WTC11 (cell line): ENCODE data around the gene VIM. TPM values are rescaled to one million over a fixed set of nuclear protein-coding genes. Genes with fewer than 3 reads are reported as not detected.

Source experiments
- ATAC-seq: fragments of 200-7000 bp; cut with Tn5 transposase; 2 replicates; pipeline ENCODE4 v1.10.0; 2021; ENCODE audit warnings: mild to moderate bottlenecking, moderate library complexity
- CTCF ChIA-PET: fragments of 300-600 bp; sonication (Branson Sonifier 250); formaldehyde crosslinking; loops from one replicate; lab custom pipeline; 2021; ENCODE audit warnings: antibody characterized with exemption; lab: Charles Lee
- POLR2A ChIA-PET: fragments of 350-600 bp; sonication (Branson Sonifier 250); formaldehyde crosslinking; loops from one replicate; lab custom pipeline; 2021; ENCODE audit warnings: antibody characterized with exemption; lab: Charles Lee
- DNase-seq: peaks from one replicate; pipeline ENCODE4 v3.0.0; 2021; ENCODE audit warnings: low spot score
- H3K27ac Mint-ChIP-seq: 2 replicates; pipeline ENCODE4 v1.8.0; 2021; ENCODE audit warnings: mixed read lengths
- H3K27me3 Mint-ChIP-seq: 2 replicates; pipeline ENCODE4 v1.8.0; 2021; ENCODE audit warnings: low read depth, mild to moderate bottlenecking, moderate library complexity, mixed read lengths
- H3K36me3 Mint-ChIP-seq: 2 replicates; pipeline ENCODE4 v1.8.0; 2021; ENCODE audit warnings: mixed read lengths
- H3K4me1 Mint-ChIP-seq: 2 replicates; pipeline ENCODE4 v1.8.0; 2022; ENCODE audit warnings: mixed read lengths
- H3K4me3 Mint-ChIP-seq: 2 replicates; pipeline ENCODE4 v1.8.0; 2021; ENCODE audit warnings: mild to moderate bottlenecking, moderate library complexity, mixed read lengths
- H3K9me3 Mint-ChIP-seq: 2 replicates; pipeline ENCODE4 v1.8.0; 2021; ENCODE audit warnings: mixed read lengths
- ATF2 ChIP-seq: sonication (generic); formaldehyde crosslinking; IDR thresholded peaks from 2 replicates; pipeline ENCODE4 v1.8.1; 2022; ENCODE audit warnings: low read depth, missing genetic modification reagents, borderline replicate concordance
- CREM ChIP-seq: sonication (generic); formaldehyde crosslinking; IDR thresholded peaks from 2 replicates; pipeline ENCODE4 v1.8.1; 2022; ENCODE audit warnings: mild to moderate bottlenecking, missing genetic modification reagents, moderate library complexity
- ERG ChIP-seq: fragments of 250-450 bp; sonication (Bioruptor Pico); IDR thresholded peaks from 2 replicates; pipeline ENCODE4 v1.8.0; 2021; ENCODE audit warnings: mild to moderate bottlenecking
- FOXJ3 ChIP-seq: sonication (generic); formaldehyde crosslinking; IDR thresholded peaks from 2 replicates; pipeline ENCODE4 v1.9.0; 2021; ENCODE audit warnings: missing genetic modification reagents, mild to moderate bottlenecking, borderline replicate concordance
- FOXP4 ChIP-seq: sonication (generic); formaldehyde crosslinking; IDR thresholded peaks from 2 replicates; pipeline ENCODE4 v1.8.0; 2022; ENCODE audit warnings: mild to moderate bottlenecking, missing genetic modification reagents
- HMGXB4 ChIP-seq: sonication (generic); formaldehyde crosslinking; IDR thresholded peaks from 2 replicates; pipeline ENCODE4 v1.8.1; 2023; ENCODE audit warnings: mild to moderate bottlenecking, moderate library complexity, missing genetic modification reagents
- JUN ChIP-seq: sonication (generic); formaldehyde crosslinking; IDR thresholded peaks from 2 replicates; pipeline ENCODE4 v1.8.0; 2023; ENCODE audit warnings: mild to moderate bottlenecking, missing genetic modification reagents
- MYBL2 ChIP-seq: sonication (generic); formaldehyde crosslinking; IDR thresholded peaks from 2 replicates; pipeline ENCODE4 v1.8.1; 2023; ENCODE audit warnings: mild to moderate bottlenecking, moderate library complexity, missing genetic modification reagents
- TCF7 ChIP-seq: sonication (generic); formaldehyde crosslinking; IDR thresholded peaks from 2 replicates; pipeline ENCODE4 v1.8.0; 2022; ENCODE audit warnings: mild to moderate bottlenecking, low read depth, missing genetic modification reagents, moderate library complexity
- ZBTB43 ChIP-seq: sonication (generic); formaldehyde crosslinking; IDR thresholded peaks from 2 replicates; pipeline ENCODE4 v1.8.1; 2023; ENCODE audit warnings: mild to moderate bottlenecking, missing genetic modification reagents
- ZNF219 ChIP-seq: sonication (generic); formaldehyde crosslinking; IDR thresholded peaks from 2 replicates; pipeline ENCODE4 v1.8.0; 2023; ENCODE audit warnings: missing genetic modification reagents, mild to moderate bottlenecking, borderline replicate concordance
- ZNF396 ChIP-seq: fragments of 250-450 bp; sonication (Bioruptor Pico); IDR thresholded peaks from 2 replicates; pipeline ENCODE4 v1.8.0; 2021; ENCODE audit warnings: mild to moderate bottlenecking, moderate library complexity, borderline replicate concordance
- ZNF532 ChIP-seq: fragments of 250-450 bp; sonication (Bioruptor Pico); IDR thresholded peaks from 2 replicates; pipeline ENCODE4 v1.9.0; 2021; ENCODE audit warnings: mild to moderate bottlenecking, borderline replicate concordance
- total RNA-seq: library from RNA; stranded (reverse); gene quantifications from 3 replicates; pipeline ENCODE4 v1.2.3, GENCODE V29; 2021

The VIM gene
- total RNA-seq, 1 experiment from 2014 or later, result 74.1 TPM

GRCh38 chr10:17215782-17216122, 12.3 kb upstream of the VIM start:
- ChIA-PET POLR2A (no interaction called here), CTCF (interaction anchor here (0.9 to 1.4 kb wide), 2 partner anchors 15 kb away, joined by 3 read pairs; no protein-coding TSS in a partner anchor)
- Mint-ChIP-seq H3K4me1 (peaks cover 30% of the 10 kb centered on the region), H3K27me3 (no peaks in the 10 kb centered on the region), H3K36me3 (no peaks in the 10 kb centered on the region), H3K9me3 (no peaks in the 10 kb centered on the region)
- ATAC-seq (no peak), DNase-seq (no peak)
- TF ChIP-seq FOXJ3 (CRISPR knock-in tag) (no peak), MYBL2 (CRISPR knock-in tag) (no peak), CREM (CRISPR knock-in tag) (no peak), ZBTB43 (CRISPR knock-in tag) (no peak), ZNF219 (CRISPR knock-in tag) (no peak), ZNF396 (CRISPR knock-in tag) (no peak)
- TF ChIP-seq, all 79 proteins: peak for 0
- Mint-ChIP-seq H3K4me3 (no peak overlapping the region), H3K27ac (no peak overlapping the region)

GRCh38 chr10:17216217-17216900, 11.7 kb upstream of the VIM start:
- H3K27me3 Mint-ChIP-seq, result no peaks in the 10 kb centered on the region
- ChIA-PET POLR2A (no interaction called here), CTCF (interaction anchor here (0.6 to 1.4 kb wide), 2 partner anchors 11 to 14 kb away, joined by 3 read pairs; no protein-coding TSS in a partner anchor)
- no peaks in the 10 kb centered on the region for H3K36me3 Mint-ChIP-seq
- H3K4me3 Mint-ChIP-seq, result no peak overlapping the region
- no peak for DNase-seq
- no peak for TF ChIP-seq ZBTB43 (CRISPR knock-in tag)
- TF ChIP-seq ATF2 (CRISPR knock-in tag), result no peak
- no peak for TF ChIP-seq FOXP4 (CRISPR knock-in tag)
- TF ChIP-seq HMGXB4 (CRISPR knock-in tag), result no peak
- no peak for TF ChIP-seq ERG
- TF ChIP-seq TCF7 (CRISPR knock-in tag), result no peak
- no peak for TF ChIP-seq JUN (CRISPR knock-in tag)
- no peak for TF ChIP-seq FOXJ3 (CRISPR knock-in tag)
- no peak for TF ChIP-seq ZNF532 (CRISPR knock-in tag)
- ATAC-seq, result peak; percentile 38; the same call in 1 of the 2 replicates
- peak overlapping the region; percentile 29; the same call in 1 of the 2 replicates for H3K27ac Mint-ChIP-seq
- peaks cover 29% of the 10 kb centered on the region for H3K4me1 Mint-ChIP-seq
- H3K9me3 Mint-ChIP-seq, result no peaks in the 10 kb centered on the region
